AG04450 (cell line): ENCODE results near the gene LHX3. TPM values are rescaled to one million over a fixed set of nuclear protein-coding genes. Genes with fewer than 3 reads are reported as not detected.

Experiments used
- CTCF ChIA-PET: fragments of 300-600, 350-600 bp; formaldehyde crosslinking; extraction: SDS; loops from one replicate; lab custom pipeline; 2022; ENCODE audit warnings: antibody characterized with exemption, inconsistent platforms; lab: Charles Lee
- POLR2A ChIA-PET: fragments of 350-600 bp; formaldehyde crosslinking; extraction: SDS; loops from one replicate; lab custom pipeline; 2021; ENCODE audit warnings: antibody characterized with exemption, inconsistent platforms; lab: Yijun Ruan, JAX
- DNase-seq: peaks from one replicate; pipeline ENCODE4 v3.0.0-alpha.2; 2011; ENCODE audit warnings: low read depth, low spot score
- H3K27ac ChIP-seq: one replicate; pipeline ENCODE4 v1.5.1; 2012; ENCODE audit warnings: low read depth, low read length, control low read depth
- H3K27me3 ChIP-seq: one replicate; pipeline ENCODE4 v1.6.0; 2012; ENCODE audit warnings: low read length; ENCODE audit not compliant: control insufficient read depth, insufficient read depth
- H3K4me3 ChIP-seq: 2 replicates; pipeline ENCODE4 v1.5.1; 2011; ENCODE audit warnings: mild to moderate bottlenecking, low read depth, low read length, control low read depth
- H3K9me3 ChIP-seq: 2 replicates; pipeline ENCODE4 v1.5.1; 2012; ENCODE audit warnings: low read length; ENCODE audit not compliant: control insufficient read depth, insufficient read depth
- CTCF ChIP-seq: IDR thresholded peaks from 2 replicates; pipeline ENCODE4 v1.5.1; 2011; ENCODE audit warnings: low read depth, low read length, control low read depth, inconsistent platforms
- polyA plus RNA-seq: library from polyadenylated mRNA; depleted of rRNA; stranded (reverse); fragments of >200 nt; gene quantifications from 2 replicates; pipeline ENCODE4 v1.2.3, GENCODE V29; 2011

The LHX3 gene
- polyA plus RNA-seq, 1 experiment: not detected

- H3K27ac ChIP-seq: peak overlapping the region; percentile 39
- DNase-seq: no peak
- no peaks in the 10 kb centered on the region for H3K27me3 ChIP-seq
- ChIA-PET POLR2A (no interaction called here), CTCF (no interaction called here)
- H3K4me3 ChIP-seq: no peak overlapping the region
- peaks cover 4% of the 10 kb centered on the region for H3K9me3 ChIP-seq
- TF ChIP-seq CTCF: no peak
These were observed 6.1 kb upstream of the LHX3 start for GRCh38 chr9:136211006-136211405.

GRCh38 chr9:136210276-136210675 lies 5.3 kb upstream of the LHX3 start:
- CTCF ChIA-PET: no interaction called here
- no peak for DNase-seq
- Histone ChIP-seq H3K27me3 (no peaks in the 10 kb centered on the region), H3K4me3 (no peak overlapping the region), H3K27ac (no peak overlapping the region), H3K9me3 (peaks cover 4% of the 10 kb centered on the region)
- TF ChIP-seq CTCF: no peak
- POLR2A ChIA-PET: no interaction called here

- H3K4me3 ChIP-seq: no peak overlapping the region
- peaks cover 1% of the 10 kb centered on the region for H3K27me3 ChIP-seq
- H3K27ac ChIP-seq: no peak overlapping the region
- no peak for DNase-seq
- POLR2A ChIA-PET: no interaction called here
- CTCF ChIA-PET: no interaction called here
- H3K9me3 ChIP-seq: peaks cover 4% of the 10 kb centered on the region
- no peak for TF ChIP-seq CTCF
These were observed 4.9 kb upstream of the LHX3 start for GRCh38 chr9:136209786-136210185.

- ChIA-PET POLR2A (no interaction called here), CTCF (no interaction called here)
- H3K27me3 ChIP-seq: peaks cover 7% of the 10 kb centered on the region
- no peak for DNase-seq
- no peak overlapping the region for H3K27ac ChIP-seq
- no peak overlapping the region for H3K4me3 ChIP-seq
- no peak for TF ChIP-seq CTCF
- peaks cover 1% of the 10 kb centered on the region; the same call in 1 of the 2 replicates for H3K9me3 ChIP-seq
These were observed 4.3 kb upstream of the LHX3 start for GRCh38 chr9:136209232-136209631.

GRCh38 chr9:136208675-136209074 lies 3.7 kb upstream of the LHX3 start:
- DNase-seq: no peak
- Histone ChIP-seq H3K9me3 (no peaks in the 10 kb centered on the region; the same call in 1 of the 2 replicates), H3K27me3 (peaks cover 12% of the 10 kb centered on the region), H3K4me3 (no peak overlapping the region), H3K27ac (no peak overlapping the region)
- TF ChIP-seq CTCF: no peak
- ChIA-PET POLR2A (no interaction called here), CTCF (no interaction called here)
